Measurements from ENCODE around the gene TMEM19. TPM values are rescaled to one million over a fixed set of nuclear protein-coding genes. Genes with fewer than 3 reads are reported as not detected.

The TMEM19 gene
- total RNA-seq, 1 experiment from 2014 or later: 17.3 TPM

GRCh38 chr12:71732357-71732712 lies 46.5 kb downstream of the TMEM19 start:
- H2AK5ac ChIP-seq (ENCODE audit: insufficient read length, low read length): no peak overlapping the region
- H2AFZ ChIP-seq (ENCODE audit: low read length): no peak overlapping the region
- no peaks in the 10 kb centered on the region for H3K27me3 Mint-ChIP-seq (ENCODE audit: low read depth)
- H4K91ac ChIP-seq (ENCODE audit: insufficient read length, low read depth, low read length): no peak overlapping the region
- H2BK5ac ChIP-seq (ENCODE audit: insufficient read length, low read length): no peak overlapping the region
- no peak overlapping the region for H4K5ac ChIP-seq (ENCODE audit: insufficient read length, low read depth, low read length)
- H3K4ac ChIP-seq (ENCODE audit: low read depth, low read length): no peak overlapping the region
- no peak overlapping the region for H3K4me2 ChIP-seq (ENCODE audit: insufficient read depth, insufficient read length, low read length)
- H3K18ac ChIP-seq (ENCODE audit: insufficient read length, low read depth, low read length): no peak overlapping the region
- H2BK120ac ChIP-seq (ENCODE audit: low read depth, low read length, poor library complexity, severe bottlenecking): no peak overlapping the region
- no peak overlapping the region for H2BK12ac ChIP-seq (ENCODE audit: insufficient read length, low read depth, low read length)
- no peak overlapping the region for H4K8ac ChIP-seq (replicated peaks; ENCODE audit: insufficient read length, low read depth, low read length)
- no peak overlapping the region for H3K9ac ChIP-seq (ENCODE audit: extremely low read depth, insufficient read length, low read length)
- no peak overlapping the region; a peak in 1 of 7 replicates for H3K27ac Mint-ChIP-seq
- no peaks in the 10 kb centered on the region for H3K23me2 ChIP-seq (ENCODE audit: insufficient read length, low read depth, low read length, poor library complexity, severe bottlenecking)
- H3K56ac ChIP-seq (ENCODE audit: insufficient read length, low read depth, low read length): no peak overlapping the region
- no peak overlapping the region for H3K14ac ChIP-seq (ENCODE audit: insufficient read depth, low read length)
- no peaks in the 10 kb centered on the region for H3K4me1 ChIP-seq (ENCODE audit: insufficient read depth, low read length)
- no peaks in the 10 kb centered on the region for H3K9me3 Mint-ChIP-seq
- no peak overlapping the region for H2BK20ac ChIP-seq (ENCODE audit: low read depth, low read length, poor library complexity, severe bottlenecking)
- H3K79me2 ChIP-seq (ENCODE audit: insufficient read depth, low read length): no peaks in the 10 kb centered on the region
- H3K23ac ChIP-seq (ENCODE audit: insufficient read length, low read depth, low read length): no peak overlapping the region
- no CpG with 5 or more reads among the region's 3 CpGs for WGBS (ENCODE audit: extremely low coverage, insufficient read length, low lambda C conversion rate)
- H2BK15ac ChIP-seq (ENCODE audit: low read depth, low read length): no peak overlapping the region
- H3K36me3 Mint-ChIP-seq (ENCODE audit: insufficient read depth in 1 of 3, low read depth in 3 of 3): no peaks in the 10 kb centered on the region
- H3K9me3 ChIP-seq (ENCODE audit: control insufficient read depth, low read depth, low read length): no peaks in the 10 kb centered on the region
- H3T11ph ChIP-seq (ENCODE audit: low read length): no peak overlapping the region
- peaks cover 4 to 5% of the 10 kb centered on the region in 2 experiments; a peak in 3 of 4 replicates for H3K4me1 Mint-ChIP-seq
- no peak overlapping the region for H3K27ac ChIP-seq (ENCODE audit: insufficient read length, low read depth, low read length)
- DNase-seq: no peak
- H3K4me3 Mint-ChIP-seq: no peak overlapping the region
- no peaks in the 10 kb centered on the region for H3K27me3 ChIP-seq (ENCODE audit: insufficient read depth, low read length)
- TF ChIP-seq CTCF (conservative IDR thresholded peaks at IDR 0.05): no peak
- H4K20me1 ChIP-seq (ENCODE audit: control insufficient read depth, insufficient read depth, insufficient read length): no peaks in the 10 kb centered on the region
- no peaks in the 10 kb centered on the region for H3K79me1 ChIP-seq (ENCODE audit: insufficient read depth, low read depth, low read length, poor library complexity, severe bottlenecking)
